C4-2B (cell line): Measurements from ENCODE around the gene CYP4F22.

Experiments used
- CTCF ChIP-seq: fragments of 450-650 bp; conservative IDR thresholded peaks from 2 replicates; pipeline ENCODE4 v1.5.1; 2017; ENCODE audit warnings: mild to moderate bottlenecking
- ZFX ChIP-seq: fragments of 450-650 bp; IDR thresholded peaks from 2 replicates; pipeline ENCODE4 v1.6.1; 2017

- TF ChIP-seq CTCF = no peak
- TF ChIP-seq ZFX = no peak
These were observed 11.2 kb downstream of the CYP4F22 start for GRCh38 chr19:15519433-15519976.
